GM12801 (cell line): ENCODE results near the gene MINDY3.

ENCODE experiments used
- TF ChIP-seq, protein P1 (sequence below): IDR thresholded peaks from one replicate; pipeline ENCODE4 v1.5.1; 2011; ENCODE audit warnings: control low read depth; ENCODE audit not compliant: insufficient read length; ENCODE audit errors: extremely low read depth

The MINDY3 gene

DNA sequence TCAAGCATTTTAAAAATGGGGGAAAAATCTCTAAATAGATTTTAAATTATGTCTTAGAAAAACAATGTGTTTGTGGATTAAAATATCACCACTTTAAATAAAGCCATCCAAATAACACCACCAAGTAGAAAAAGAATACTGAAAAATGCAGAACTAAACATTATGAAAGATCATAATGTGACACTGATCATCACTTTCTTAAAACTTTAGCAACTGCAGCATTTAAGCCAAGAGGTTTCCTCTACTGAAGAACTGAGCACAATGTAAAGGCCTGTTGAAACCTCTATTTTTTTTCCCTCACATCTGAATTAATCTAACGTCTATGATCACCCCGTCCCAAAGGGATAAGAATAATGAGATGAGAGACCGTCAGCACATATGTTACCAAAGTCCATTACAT is 18.6 kb downstream of the MINDY3 start:
- TF ChIP-seq, protein P1, sequence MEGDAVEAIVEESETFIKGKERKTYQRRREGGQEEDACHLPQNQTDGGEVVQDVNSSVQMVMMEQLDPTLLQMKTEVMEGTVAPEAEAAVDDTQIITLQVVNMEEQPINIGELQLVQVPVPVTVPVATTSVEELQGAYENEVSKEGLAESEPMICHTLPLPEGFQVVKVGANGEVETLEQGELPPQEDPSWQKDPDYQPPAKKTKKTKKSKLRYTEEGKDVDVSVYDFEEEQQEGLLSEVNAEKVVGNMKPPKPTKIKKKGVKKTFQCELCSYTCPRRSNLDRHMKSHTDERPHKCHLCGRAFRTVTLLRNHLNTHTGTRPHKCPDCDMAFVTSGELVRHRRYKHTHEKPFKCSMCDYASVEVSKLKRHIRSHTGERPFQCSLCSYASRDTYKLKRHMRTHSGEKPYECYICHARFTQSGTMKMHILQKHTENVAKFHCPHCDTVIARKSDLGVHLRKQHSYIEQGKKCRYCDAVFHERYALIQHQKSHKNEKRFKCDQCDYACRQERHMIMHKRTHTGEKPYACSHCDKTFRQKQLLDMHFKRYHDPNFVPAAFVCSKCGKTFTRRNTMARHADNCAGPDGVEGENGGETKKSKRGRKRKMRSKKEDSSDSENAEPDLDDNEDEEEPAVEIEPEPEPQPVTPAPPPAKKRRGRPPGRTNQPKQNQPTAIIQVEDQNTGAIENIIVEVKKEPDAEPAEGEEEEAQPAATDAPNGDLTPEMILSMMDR = no peak

DNA sequence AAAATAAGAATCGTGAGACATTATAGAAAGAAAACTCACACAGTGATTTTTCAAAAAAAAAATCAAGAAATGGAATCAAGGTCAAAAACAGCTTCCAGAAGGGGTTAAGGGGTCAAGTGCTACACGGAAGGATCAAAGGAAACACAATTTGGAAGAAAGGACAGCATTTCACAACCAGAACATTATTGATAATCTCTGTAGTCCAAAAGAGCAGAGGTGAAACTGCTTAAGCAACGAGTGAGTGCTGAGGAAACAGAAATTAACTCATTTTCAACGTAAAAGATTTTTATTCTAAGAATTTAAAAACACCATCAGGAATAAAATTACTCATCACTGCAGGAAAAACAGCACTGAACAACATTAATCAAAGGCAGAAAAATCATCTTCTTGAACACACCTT is 23.5 kb downstream of the MINDY3 start:
- TF ChIP-seq, protein P1 = no peak

DNA sequence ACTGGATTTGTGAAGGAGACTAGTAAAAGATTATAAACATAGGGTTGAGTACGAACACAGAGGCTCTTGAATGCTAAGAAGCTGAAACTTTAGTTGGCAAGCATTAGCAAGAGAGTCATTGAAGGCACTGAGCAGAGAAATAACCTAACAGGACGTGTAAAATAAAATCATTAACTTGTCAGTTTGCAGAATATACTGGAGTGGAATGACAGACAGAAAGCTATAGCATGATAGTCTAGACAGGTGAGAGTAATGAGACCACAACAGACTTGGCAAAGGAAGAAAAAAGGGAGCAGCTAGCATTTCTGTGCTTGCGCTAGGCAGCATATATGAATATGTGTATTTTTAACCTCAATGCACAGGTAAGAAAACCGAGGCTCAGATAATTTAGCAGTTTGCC is 30.8 kb downstream of the MINDY3 start:
- TF ChIP-seq, protein P1 = no peak

DNA sequence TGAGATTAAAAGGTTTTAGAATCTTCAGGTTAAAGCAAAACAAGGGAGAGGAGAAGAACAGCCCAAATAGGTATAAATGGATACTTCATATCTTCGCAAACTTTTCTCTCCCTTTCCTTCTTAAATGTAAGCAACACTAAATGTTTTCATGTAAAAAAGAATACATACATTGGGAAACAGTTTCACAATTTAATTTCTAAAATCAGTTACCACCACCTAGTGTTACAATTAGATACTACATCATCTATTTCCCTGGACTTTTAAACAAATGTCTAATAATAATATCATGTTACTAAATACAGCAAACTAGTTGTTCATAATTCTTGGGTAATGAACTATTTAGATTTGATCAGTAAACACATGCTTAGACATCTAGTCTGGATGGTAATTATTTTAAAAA is 35.8 kb downstream of the MINDY3 start:
- TF ChIP-seq, protein P1 = no peak

DNA sequence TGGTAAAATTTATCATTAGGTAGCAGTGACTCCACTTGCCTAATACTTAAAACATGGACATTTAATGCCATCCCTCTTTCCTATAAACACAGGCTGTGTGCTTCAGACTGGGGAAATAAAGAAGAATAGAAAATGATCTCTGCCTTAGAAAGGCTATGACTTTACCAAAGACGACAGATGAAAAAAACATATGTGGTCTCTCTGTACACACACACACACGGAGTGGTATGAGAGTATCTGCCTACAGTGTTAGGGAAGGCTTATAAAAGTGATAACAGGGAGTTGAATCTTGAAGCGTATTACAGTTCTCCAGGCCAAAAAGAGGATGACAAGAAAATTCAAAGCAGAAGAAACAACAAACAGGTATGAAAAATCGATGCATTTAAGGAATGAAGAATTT is 38.2 kb downstream of the MINDY3 start:
- TF ChIP-seq, protein P1 = no peak

DNA sequence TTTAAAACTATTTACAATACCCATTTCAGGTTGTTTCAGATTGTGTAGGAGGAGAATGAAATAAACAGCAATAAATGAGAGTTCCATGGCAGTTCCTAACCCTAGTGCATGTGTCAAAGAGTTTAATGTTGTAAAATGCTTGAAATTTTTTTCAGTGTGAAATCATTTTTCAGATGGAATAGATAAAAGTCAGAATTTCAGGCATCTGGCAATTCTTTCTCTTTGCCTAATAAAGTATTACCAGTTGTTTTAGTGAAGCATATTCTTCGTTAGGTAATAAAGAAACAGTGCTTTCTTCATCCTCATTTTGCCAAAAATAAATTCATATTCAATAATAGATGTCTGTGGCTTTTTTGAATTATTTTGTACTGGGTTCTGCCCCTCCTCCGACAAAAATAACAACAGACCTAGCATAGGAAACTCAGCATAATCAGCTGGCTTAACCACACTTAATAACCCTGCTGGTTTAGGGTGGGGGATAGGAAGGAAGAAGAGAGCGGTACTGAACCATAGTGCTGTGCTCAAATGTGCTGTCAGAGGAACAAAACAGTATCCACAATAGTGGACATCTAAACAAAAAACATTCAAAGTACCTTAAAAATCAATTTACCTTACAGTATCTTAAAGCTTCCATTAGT is 39.1 kb downstream of the MINDY3 start:
- TF ChIP-seq, protein P1 = no peak

DNA sequence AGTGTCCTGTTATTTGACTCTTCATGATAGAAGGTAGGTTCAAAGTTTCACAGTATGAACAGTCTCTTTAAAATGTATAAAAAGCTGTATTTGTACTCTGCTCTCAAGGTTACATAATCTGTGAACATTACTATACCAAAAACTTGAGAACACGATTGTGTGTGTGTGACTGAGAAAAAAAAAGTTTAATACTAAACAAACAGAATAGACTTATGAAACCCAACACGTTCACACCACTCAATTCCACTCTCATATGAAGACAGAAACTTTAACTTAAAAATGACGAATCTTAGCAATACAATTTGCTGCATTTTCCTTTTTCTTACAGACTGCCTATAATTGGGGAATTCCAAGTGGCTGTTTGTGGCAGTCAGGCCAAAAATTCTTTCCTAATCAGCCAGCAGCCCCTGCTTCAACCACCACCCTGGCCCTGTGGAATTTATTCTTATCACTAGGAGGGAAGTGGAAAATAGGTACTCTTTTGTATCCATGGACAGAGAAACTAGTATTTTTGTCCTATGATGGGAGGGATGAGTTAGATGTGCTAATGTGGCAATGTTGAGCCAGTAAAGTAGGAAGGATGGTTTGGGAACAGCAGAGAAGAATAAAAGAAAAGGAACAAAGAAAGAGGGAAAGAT is 42.8 kb downstream of the MINDY3 start:
- TF ChIP-seq, protein P1 = no peak
